ENCODE results near the gene CASKIN2.

DNA sequence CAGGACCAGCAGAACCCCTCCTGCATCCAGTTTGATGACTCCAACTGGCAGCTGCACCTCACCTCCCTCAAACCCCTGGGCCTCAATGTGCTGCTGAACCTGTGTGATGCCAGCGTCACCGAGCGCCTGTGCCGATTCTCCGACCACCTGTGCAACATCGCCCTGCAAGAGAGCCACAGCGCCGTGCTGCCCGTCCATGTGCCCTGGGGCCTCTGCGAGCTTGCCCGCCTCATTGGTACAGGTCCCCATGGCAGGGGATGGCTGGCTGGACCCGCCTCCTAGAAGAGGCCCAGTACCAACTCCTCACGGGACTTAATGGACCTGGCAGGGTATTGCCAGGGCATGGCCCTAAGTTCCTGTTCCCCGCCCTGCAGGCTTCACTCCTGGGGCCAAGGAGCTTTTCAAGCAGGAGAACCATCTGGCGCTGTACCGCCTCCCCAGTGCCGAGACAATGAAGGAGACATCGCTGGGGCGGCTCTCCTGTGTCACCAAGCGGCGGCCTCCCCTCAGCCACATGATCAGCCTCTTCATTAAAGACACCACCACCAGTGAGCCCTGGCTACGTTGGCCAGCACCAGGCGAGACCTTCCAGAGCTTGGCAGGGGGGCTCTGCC, 22.7 kb downstream of the CASKIN2 start:
- TF ChIP-seq POLR2A (IDR thresholded peaks at IDR 0.05; ENCODE audit: low read depth, low read length) (no peak), POLR2AphosphoS5 (IDR thresholded peaks at IDR 0.05; ENCODE audit: low read depth, low read length) (no peak)

Data from GM12891 (cell line).